ENCODE measurements around the gene GSTT2.
"Not testable (repeated sequence)": the region's sequence is repeated elsewhere in the genome, so short reads cannot be mapped to it uniquely, and the experiment has no call there.

The GSTT2 gene

DNA sequence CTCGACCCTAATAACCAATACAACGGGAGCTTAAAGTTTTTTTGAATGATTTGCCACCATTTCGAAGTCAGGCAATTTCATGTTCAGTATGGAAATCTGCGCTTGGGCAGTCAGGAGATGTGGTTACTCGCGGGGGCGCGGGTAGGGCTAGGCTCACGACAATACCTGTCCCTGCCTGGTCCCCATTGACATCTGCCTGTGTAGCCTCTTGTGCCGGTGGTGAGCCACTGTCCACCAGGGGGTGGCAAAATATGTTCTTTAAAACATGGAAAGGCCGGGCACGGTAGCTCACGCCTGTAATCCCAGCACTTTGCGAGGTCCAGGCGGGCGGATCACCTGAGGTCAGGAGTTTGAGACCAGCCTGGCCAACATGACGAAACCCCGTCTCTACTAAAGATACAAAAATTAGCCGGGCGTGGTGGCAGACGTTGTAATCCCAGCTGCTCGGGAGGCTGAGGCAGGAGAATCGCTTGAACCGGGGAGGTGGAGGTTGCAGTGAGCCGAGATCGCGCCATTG is 5.0 kb upstream of the GSTT2 start:
- not testable (repeated sequence) for DNase-seq (ENCODE audit: low spot score)

DNA sequence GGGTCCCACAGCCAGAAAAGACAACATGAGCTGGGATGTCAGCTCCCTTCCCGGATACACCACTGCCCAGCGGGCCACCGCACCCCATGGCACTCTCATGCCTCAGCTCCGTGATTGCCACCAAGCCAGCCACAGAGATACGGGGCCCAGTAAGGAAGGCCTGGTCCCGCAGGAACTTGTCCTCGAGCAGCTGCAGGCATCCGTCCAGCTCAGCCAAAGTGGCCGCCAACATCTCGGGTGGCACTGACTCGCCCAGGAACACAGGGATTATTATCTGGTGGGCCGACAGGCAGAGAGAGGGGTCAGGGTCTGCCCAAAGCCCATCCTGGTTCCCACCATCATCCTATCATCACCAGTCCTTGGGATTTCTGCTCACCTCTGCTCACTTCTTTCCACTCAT is 2.6 kb upstream of the GSTT2 start:
- DNase-seq (ENCODE audit: low spot score): not testable (repeated sequence)

DNA sequence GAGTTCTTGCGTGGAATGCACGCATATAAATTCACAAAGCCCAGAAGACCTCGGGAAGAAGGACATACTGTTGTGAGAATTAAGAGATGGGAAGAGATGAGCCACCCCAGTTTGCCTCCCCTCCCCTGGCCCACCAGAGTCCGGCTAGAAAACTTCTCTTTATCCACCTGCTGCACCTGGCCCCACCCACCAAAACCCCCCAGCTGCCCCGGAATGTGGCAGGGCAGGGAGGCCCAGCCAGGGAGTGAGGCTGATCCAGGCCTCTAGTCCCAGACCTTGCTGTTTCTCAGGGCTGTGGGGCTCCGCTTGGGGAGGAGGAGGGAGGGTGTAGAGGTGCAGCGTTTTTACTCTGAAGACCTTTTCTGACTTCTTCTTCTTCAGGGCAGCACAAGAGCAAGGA is 633 bp downstream of the GSTT2 start:
- not testable (repeated sequence) for DNase-seq (ENCODE audit: low spot score)

DNA sequence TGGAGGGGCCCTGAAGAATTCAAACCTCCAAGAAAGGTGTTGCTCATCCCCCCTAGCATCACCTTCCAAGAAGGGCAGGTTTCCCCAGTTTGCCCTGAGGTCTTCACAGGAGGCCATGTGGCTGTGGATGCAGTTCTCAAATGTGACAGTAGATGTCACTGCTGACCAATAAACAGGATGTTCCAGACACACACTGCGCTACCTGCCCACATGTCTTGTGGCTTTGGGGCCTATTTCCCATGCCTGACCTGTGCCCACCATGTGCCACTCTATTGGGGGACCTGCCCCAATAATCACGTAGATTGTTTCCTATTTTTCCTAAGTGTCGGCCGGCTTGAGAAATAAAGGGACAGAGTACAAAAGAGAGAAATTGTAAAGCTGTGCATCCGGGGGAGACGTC is 4.5 kb downstream of the GSTT2 start:
- DNase-seq (ENCODE audit: low spot score): peak; percentile 52

DNA sequence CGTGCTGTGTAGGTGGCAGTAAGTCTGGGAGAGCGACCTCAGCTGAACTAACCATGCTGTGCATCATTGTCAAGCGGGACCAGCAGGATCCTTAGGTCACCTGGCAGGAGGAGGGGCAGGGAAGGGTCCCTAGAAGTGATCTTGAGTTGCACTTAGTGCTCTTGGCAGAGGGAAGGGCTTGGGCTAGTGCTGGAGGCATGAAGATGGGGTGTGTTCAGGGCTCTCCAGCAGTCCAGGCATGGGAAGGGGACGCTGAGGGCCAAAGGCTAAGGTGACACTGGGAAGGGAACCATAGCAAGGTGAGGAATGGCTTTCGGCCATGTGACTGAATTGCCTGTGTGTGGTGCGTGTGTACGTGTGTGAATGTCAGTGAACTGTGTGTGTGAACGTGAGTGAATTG is 6.2 kb downstream of the GSTT2 start:
- DNase-seq (ENCODE audit: low spot score): not testable (repeated sequence)

DNA sequence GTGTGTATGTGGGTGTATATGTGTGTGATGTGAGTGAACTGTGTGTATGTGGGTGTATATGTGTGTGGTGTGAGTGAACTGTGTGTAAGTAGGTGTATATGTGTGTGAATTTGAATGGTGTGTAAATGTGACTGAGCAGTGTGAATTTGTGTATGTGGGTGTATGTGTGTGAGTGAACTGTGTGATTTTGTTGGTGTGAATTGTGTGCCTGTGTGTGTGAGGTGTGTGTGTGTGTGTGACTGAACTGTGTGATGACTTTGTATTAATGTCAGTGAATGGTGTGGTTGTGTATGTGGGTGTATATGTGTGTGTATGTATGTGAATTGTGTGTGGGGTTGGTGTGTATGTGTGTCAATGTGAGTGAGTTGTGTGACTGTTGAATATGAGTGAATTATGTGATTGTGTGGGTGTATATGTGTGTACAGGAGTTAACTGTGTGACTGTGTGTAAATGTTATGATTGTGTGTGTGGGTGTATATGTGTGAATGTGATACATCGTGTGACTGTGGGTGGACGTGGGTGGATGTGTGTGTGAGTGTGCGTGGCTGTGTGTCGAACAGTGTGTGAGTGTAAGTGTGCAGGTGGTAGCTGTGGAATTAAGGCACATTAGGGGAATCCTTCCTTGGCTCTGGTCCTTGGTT is 6.7 kb downstream of the GSTT2 start:
- DNase-seq (ENCODE audit: low spot score): not testable (repeated sequence)

DNA sequence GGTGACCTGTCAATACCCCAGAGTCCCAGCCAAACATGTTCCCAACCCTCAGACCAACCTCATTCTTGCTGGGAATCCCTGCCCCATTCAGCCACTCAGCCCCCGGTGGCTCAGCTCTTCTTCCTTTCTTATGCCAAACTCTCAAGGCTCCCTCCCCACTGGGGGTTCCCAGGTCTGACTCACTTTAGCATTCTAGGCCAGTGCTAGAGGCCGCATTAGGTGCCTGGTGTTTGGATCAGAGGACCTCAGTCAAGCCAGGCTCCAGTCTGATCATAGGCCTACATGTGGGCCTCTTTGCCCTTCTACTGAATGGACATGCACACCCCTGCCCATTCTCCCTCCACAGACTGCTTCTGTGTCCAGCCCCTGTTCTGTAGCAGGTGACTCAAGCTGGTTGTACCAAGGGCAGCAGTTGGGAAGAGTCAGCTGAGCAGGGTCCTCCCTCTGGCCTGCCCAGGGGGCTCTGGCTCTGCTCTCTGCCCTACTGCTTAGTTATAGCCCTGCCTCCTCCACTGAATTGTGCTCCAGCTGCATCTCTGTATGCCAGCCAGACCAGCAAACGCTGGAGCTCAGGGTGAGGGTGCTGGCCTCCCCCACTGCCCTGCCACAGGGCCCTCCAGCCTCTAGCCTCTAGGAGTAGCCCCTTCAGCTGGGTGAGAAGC is 9.8 kb downstream of the GSTT2 start:
- not testable (repeated sequence) for DNase-seq (ENCODE audit: low spot score)

DNA sequence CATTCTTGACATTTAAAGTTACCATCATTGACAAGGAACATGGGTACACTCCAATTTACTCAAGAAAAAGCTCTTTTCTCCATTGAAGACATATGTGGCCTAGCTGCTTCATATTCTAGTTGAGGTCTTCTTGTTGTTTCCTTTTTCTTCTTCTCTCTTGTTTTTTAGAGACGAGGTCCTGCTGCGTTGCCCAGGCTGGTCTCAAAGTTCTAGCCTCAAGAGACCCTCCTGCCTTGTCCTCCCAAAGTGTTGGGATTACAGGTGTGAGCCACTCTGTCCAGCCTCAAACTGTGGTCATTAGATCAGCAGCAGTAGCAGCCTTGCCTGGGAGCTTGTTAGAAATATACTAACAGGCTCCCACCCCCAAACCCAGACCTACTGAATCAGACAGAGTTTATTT is 13.1 kb downstream of the GSTT2 start:
- not testable (repeated sequence) for DNase-seq (ENCODE audit: low spot score)

DNA sequence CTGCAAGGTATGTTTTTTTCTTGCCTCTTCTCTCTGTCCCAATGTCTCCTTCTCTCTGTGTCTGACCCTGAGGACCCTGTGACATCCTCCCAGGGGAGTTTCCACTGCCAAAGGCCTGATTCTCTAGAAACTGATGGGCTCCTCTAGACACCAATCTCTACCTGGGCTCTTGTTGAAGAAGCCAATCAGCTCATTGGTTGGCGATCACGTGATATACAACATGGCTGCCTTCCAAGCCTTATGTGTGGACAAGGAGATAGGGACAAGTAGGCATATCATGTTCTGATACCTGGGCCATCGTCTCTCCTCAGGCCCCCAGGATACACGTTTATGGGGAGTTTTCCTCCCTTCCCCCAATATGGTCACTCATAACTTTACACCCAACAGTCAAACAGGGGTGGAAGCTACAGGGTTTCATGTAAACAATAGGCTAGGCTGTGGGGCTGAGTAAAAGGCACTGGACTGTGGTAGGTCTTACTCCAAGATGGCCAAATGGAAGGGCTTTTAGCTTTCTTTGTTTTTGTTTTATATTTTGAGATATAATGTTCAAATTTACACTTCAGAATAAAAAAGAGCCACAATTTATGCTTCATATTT is 13.7 kb downstream of the GSTT2 start:
- DNase-seq (ENCODE audit: low spot score): not testable (repeated sequence)

DNA sequence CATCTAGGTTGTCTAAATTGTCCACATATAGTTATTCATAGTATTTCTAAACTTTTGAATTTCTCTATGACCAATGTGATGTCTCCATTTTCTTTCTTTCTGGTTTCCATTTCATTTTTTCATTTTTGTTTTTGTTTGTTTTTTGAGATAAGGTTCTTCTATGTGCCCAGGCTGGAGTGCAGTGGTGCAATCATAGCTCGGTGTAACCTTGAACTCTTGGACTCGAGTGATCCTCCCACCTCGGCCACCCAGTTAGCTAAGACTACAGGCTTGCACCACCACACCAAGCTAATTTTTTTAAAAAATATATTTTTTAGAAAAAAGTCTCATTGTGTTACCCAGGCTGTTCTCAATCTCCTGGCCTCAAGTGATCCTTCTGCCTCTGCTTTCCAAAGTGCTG is 17.2 kb downstream of the GSTT2 start:
- no peak for DNase-seq (ENCODE audit: low spot score)

DNA sequence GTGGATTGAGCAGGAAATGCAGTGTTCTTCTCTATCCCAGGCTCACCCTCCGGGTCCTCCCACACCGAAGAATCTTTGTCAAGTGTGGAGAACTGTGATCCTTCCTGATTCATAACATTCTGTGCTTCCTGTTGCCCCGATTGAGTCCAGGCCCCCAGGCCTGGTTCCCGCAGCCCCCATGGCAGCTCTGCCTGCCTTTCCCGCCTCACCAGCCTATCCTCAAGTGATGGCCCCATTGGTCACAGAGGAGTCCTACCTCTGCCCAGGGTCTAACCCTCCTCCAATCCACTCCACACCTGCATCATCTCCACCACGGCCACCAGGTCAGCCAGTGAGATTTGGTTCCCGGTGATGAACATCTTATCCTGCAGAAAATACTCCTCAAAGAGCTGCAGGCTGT is 19.8 kb downstream of the GSTT2 start:
- not testable (repeated sequence) for DNase-seq (ENCODE audit: low spot score)

DNA sequence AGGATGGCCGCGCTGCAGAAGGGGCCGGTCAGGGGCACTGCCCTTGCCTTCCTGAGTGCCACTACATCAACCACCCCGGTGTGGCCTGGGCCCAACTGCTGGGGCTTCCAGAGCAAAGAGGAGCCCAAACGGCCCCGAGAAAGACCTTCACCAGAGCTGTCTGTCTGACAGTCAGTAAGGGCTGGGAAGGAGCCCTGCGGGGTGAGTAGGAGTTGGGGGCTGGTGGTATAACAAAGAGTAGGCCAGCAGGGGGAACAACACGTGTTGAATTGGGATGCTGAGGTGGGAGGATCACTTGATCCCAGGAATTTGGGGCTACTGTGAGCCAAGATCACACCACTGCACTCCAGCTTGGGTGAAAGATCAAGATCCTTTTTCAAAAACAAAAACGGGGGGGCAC is 21.4 kb downstream of the GSTT2 start:
- DNase-seq (ENCODE audit: low spot score): peak; percentile 31

DNA sequence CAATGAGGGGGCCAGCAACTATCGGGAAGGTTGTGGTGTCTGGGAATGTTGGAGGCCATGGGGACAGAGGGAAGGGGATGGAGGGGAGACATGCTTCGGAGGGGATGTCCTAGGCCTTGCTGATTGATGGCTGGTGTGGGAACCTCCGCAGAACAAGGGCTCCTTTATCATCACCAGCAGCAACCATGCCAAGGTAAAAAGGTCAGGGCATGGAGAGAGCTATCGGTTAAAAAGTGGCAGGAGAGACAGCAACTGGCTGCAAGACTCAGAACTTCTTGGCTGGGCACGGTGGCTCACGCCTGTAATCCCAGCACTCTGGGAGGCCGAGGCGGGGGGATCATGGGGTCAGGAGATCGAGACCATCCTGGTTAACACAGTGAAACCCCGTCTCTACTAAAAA is 22.3 kb downstream of the GSTT2 start:
- DNase-seq (ENCODE audit: low spot score): peak; percentile 23

DNA sequence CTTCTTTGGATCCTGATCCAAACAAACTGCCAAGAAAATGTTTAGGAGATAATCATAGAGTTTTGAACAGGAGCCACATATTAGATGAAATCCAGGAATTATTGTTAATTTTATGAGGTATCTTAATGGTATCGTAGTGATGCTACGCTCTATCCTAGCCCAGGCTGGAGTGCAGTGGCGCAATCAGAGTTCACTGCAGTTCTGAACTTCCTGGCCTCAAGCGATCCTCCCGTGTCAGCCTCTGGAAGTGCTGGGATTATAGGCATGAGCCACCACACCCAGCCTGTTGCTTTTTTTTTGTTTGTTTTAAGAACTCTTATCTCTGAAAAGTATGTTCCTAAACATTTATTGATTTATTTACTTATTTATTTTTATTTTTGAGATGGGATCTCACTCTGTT is 22.9 kb downstream of the GSTT2 start:
- DNase-seq (ENCODE audit: low spot score): no peak

DNA sequence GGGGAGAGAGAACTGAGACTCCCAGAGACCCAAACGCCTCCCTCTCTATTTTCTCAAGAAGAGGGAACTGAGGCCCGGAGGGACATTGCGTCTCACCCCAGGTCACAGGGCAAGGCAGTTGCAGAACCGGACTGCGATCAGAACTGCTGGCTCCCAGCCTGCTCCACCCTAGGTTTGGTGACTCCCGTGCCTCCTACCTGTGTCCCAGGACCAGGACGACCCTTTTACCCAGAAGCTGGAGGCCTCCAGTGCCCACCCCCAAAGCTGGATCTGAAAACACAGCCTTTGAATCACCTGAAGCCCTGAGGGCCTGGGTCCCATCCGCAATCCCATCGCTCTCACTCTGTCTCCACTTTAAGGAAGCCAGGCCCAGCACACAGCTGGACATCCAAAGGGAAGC is 24.0 kb downstream of the GSTT2 start:
- DNase-seq (ENCODE audit: low spot score): peak; percentile 28

DNA sequence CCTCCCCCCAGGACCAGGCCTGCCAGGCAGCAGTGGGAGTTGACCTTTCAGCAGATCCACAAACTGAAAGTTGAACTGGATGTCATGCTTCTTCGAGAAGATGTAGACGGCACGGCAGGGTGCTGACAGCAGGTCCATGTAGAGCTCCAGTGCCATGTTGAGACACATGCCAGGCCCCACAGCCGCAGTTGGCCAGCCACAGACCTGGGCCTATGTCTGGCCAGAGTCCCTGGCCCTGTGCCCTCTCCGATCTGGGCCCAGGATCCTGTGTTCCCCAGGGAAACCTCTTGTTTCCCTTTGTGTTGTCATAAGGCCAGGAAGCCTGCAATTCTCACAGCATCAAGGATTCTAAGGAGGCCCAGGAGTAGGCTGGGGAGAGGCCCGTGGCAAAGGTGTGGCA is 25.3 kb downstream of the GSTT2 start, which contains the start of gene GSTT4:
Gene GSTT4 (minus strand): TSS at position 253 of the 400 bp plus-strand sequence. CDS start 97 bp downstream, at position 156.
- no peak for DNase-seq (ENCODE audit: low spot score)

DNA sequence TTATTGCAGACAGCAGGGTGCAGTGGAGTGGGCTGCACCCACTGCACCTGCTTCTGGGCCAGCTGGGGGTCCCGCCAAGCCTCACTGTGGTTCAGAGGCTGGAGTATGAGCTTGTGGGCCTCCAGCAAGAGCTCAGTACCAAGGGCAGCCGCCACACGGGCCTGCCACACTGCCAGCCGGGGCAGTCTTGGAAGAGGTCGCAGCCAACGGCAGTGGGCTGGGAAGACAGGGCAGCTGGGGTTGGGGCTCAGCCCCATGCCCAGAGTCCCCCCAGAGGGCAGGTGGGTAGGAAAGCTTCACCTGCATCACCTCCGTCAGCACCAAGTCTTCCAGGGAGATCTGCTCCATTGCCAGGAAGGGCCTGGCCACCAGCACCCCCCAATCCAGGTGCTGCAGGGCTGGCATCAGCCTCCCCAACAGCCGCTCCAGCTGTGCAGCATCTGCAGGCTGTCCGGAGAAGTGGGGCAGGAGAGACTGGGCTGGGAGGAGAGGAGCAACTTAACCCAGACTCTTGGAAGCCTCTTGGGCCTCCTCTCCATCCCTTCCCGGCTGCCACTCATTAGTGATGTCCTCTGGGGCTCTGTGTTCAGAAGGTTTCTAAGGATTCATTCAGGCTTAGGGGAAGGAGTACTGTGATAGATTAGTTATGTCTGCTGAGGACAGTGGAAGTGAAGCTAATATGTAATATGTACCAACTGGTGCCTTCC is 26.4 kb downstream of the GSTT2 start:
- no peak for DNase-seq (ENCODE audit: low spot score)

DNA sequence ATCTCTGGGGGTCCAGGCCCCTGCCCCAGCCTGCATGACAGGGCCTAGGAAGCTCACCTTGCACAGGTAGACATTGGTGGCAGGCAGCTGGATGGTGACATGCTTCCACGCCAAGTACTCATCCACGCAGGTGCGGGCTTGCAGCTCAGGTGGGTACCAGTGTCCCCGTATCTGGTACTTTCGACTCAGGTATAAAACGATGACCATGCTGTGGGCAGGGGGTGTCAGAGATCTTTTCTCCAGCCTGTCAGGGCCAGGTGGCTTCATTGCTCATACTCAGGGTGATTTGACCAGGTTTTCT is 26.9 kb downstream of the GSTT2 start:
- no peak for DNase-seq (ENCODE audit: low spot score)

DNA sequence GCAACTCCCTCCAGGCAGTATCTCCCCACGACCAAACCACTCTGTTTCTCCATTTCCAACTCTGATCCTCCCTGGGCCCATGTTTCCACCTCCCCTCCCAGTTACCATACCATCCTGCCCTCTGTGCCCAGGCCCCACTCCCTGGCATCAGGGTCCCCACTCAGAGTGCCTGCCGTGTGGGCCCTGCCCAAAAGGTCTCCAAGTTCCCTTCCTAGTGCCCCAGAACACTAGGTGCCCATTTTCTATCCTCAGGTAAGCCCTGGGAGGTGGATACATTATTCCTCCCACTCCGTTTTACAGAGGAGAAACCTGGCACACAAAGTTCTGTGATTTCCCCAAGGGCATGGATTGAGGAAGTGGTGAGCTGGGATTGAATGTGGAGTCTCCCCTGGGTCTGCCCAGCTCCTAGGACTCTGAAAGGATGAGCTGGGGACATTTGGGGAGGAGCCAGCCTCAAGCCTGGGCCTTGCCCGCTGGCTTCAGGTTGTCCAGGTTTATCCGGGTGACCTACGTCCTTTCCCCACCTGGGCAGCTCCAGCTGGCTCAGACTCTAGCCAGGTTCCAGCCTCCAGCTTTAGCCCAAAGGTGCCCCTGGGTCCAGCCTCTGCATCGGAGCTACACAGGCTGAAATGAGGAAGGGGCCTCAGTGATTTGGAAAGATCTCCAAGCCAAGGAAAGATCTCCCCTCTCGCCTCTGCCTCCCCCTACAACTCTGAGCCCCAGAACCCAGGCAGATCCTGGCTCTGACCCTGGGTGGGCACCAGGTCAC is 27.5 kb downstream of the GSTT2 start:
- DNase-seq (ENCODE audit: low spot score): no peak

DNA sequence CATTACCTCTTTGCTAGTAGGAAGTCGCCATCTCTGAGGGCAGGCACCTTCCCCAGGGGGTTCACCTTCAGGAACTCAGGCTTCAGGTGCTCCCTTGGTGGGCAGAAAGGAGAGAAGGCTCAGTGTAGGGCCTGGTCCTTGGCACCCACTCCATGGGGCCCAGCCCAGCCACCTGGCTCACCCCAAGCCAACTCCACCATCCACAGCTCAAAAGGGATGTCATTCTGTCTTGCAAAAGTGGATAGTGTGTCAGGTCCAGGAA is 28.0 kb downstream of the GSTT2 start:
- DNase-seq (ENCODE audit: low spot score): no peak

DNA sequence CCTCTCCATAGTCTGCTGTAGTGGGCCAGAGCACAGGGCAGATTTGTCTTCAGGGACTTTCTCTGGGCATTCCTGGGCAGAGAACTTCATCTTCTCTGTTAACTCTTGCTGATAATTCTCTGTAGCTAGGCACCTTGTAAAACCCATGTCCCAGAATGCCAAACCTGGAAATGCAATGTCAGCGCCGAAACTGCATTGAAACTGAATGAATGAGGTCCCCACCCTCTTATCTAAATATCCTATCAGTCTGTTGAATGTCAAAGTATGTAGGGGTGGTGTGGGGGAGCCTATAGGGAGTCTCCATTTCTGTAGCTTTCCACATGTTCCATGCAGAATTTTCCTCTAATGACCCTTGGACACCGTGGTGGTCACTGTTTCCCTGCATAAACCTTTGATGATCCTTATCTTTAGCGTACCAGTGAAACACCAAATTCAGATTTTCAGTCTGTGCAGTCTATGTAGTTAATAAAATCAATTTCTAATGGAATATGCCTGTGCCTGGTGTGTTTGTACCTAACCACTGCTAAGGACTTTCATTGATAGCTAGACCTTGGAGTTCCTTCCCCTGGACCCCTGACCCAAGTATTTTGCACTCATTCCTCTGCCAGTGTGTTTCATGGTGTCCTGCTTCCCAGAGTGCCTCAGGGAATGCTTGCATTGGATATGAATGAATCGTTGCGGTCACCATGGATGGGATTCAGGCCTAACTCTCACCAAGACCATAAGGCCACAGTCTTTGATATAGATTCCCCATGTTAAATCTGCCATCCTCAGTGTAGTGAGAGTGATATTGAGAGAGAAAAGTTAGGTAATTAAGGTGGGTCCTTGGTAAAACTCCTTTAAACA is 28.7 kb downstream of the GSTT2 start:
- no peak for DNase-seq (ENCODE audit: low spot score)

All from D341Med (cell line).